HG02588 (cell line): ENCODE measurements around the gene DHCR7.

ENCODE experiments used
- ATAC-seq: cut with Tn5 transposase; IDR thresholded peaks from one replicate; pipeline ENCODE4 v1.9.1; 2021; ENCODE audit warnings: mild to moderate bottlenecking, moderate library complexity; ENCODE audit not compliant: unreplicated experiment

Gene DHCR7

GRCh38 chr11:71481101-71481960 lies 33.1 kb upstream of the DHCR7 start:
- ATAC-seq: no peak

GRCh38 chr11:71478528-71478840 lies 30.3 kb upstream of the DHCR7 start:
- no peak for ATAC-seq

GRCh38 chr11:71477641-71478527 lies 29.7 kb upstream of the DHCR7 start:
- ATAC-seq: no peak

GRCh38 chr11:71476926-71477640 lies 28.9 kb upstream of the DHCR7 start:
- no peak for ATAC-seq

GRCh38 chr11:71476031-71476430 lies 27.8 kb upstream of the DHCR7 start:
- ATAC-seq: no peak

- ATAC-seq: no peak
Observed at GRCh38 chr11:71474771-71475483, 26.7 kb upstream of the DHCR7 start.

- no peak for ATAC-seq
Observed at GRCh38 chr11:71474141-71474770, 26.1 kb upstream of the DHCR7 start.

GRCh38 chr11:71473793-71474080 lies 25.5 kb upstream of the DHCR7 start:
- no peak for ATAC-seq

- ATAC-seq: no peak
Observed at GRCh38 chr11:71472941-71473792, 25.0 kb upstream of the DHCR7 start.

GRCh38 chr11:71472357-71472885 lies 24.2 kb upstream of the DHCR7 start:
- no peak for ATAC-seq

GRCh38 chr11:71470946-71471345 lies 22.8 kb upstream of the DHCR7 start:
- no peak for ATAC-seq

GRCh38 chr11:71467164-71467563 lies 19.0 kb upstream of the DHCR7 start:
- ATAC-seq: no peak

GRCh38 chr11:71466358-71466757 lies 18.2 kb upstream of the DHCR7 start:
- ATAC-seq: no peak

- no peak for ATAC-seq
Observed at GRCh38 chr11:71465054-71465453, 16.9 kb upstream of the DHCR7 start.

GRCh38 chr11:71463331-71464211 lies 15.4 kb upstream of the DHCR7 start:
- no peak for ATAC-seq

- no peak for ATAC-seq
Observed at GRCh38 chr11:71462726-71463125, 14.5 kb upstream of the DHCR7 start.

- ATAC-seq: no peak
Observed at GRCh38 chr11:71461696-71462095, 13.5 kb upstream of the DHCR7 start.

- ATAC-seq: no peak
Observed at GRCh38 chr11:71459767-71460320, 11.7 kb upstream of the DHCR7 start.
